DOHH2 (cell line): ENCODE results near the gene GSTA5.

Experiments used
- EZH2phosphoT487 ChIP-seq: fragments of 200-600 bp; sonication (generic); IDR thresholded peaks from 2 replicates; pipeline ENCODE4 v1.6.1; 2017; ENCODE audit warnings: borderline replicate concordance, mild to moderate bottlenecking, antibody characterized with exemption, low read length, moderate library complexity, mixed read lengths
- TF ChIP-seq, protein P1 (sequence below): fragments of 200-600 bp; sonication (generic); IDR thresholded peaks from one replicate; pipeline ENCODE4 v1.5.1; 2014; ENCODE audit warnings: antibody characterized with exemption, mild to moderate bottlenecking, low read depth, low read length; ENCODE audit not compliant: poor library complexity, severe bottlenecking

GRCh38 chr6:52877786-52878185 lies 37.2 kb upstream of the GSTA5 start:
- TF ChIP-seq, protein P1, sequence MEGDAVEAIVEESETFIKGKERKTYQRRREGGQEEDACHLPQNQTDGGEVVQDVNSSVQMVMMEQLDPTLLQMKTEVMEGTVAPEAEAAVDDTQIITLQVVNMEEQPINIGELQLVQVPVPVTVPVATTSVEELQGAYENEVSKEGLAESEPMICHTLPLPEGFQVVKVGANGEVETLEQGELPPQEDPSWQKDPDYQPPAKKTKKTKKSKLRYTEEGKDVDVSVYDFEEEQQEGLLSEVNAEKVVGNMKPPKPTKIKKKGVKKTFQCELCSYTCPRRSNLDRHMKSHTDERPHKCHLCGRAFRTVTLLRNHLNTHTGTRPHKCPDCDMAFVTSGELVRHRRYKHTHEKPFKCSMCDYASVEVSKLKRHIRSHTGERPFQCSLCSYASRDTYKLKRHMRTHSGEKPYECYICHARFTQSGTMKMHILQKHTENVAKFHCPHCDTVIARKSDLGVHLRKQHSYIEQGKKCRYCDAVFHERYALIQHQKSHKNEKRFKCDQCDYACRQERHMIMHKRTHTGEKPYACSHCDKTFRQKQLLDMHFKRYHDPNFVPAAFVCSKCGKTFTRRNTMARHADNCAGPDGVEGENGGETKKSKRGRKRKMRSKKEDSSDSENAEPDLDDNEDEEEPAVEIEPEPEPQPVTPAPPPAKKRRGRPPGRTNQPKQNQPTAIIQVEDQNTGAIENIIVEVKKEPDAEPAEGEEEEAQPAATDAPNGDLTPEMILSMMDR, result no peak
- TF ChIP-seq EZH2phosphoT487, result no peak
